ENCODE measurements around the gene KCNH6.

DNA sequence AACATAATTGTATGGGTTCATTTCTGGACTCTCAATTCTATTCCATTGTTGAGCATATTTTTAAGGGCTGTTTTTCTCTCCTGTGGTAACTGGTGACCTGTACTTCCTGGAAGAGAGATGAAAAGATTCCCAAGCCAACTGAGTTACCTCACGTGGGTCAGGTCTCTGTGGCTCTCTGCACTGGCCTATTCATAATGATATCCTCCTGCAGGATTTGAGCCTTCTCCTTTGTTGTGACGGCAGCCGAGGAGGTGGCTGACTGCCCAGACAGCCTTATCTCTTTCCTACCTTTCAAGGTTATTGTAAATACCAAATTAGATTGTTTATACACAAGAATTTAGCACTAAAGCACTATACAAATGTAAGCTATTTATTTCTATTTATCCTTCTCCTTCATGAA is 49.0 kb upstream of the KCNH6 start:
- TF ChIP-seq, protein P1, sequence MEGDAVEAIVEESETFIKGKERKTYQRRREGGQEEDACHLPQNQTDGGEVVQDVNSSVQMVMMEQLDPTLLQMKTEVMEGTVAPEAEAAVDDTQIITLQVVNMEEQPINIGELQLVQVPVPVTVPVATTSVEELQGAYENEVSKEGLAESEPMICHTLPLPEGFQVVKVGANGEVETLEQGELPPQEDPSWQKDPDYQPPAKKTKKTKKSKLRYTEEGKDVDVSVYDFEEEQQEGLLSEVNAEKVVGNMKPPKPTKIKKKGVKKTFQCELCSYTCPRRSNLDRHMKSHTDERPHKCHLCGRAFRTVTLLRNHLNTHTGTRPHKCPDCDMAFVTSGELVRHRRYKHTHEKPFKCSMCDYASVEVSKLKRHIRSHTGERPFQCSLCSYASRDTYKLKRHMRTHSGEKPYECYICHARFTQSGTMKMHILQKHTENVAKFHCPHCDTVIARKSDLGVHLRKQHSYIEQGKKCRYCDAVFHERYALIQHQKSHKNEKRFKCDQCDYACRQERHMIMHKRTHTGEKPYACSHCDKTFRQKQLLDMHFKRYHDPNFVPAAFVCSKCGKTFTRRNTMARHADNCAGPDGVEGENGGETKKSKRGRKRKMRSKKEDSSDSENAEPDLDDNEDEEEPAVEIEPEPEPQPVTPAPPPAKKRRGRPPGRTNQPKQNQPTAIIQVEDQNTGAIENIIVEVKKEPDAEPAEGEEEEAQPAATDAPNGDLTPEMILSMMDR (IDR thresholded peaks at IDR 0.05): no peak
- TF ChIP-seq POLR2AphosphoS5 (IDR thresholded peaks at IDR 0.05) (no peak), EP300 (IDR thresholded peaks at IDR 0.05) (no peak)
